RKO (cell line): ENCODE data around the gene MKS1.

ENCODE experiments used
- DNase-seq: peaks from one replicate; pipeline ENCODE4 v3.0.0-alpha.2; 2016; ENCODE audit warnings: low spot score

The MKS1 gene

GRCh38 chr17:58200024-58200633, 18.9 kb downstream of the MKS1 start:
- peak; percentile 56 for DNase-seq

DNA sequence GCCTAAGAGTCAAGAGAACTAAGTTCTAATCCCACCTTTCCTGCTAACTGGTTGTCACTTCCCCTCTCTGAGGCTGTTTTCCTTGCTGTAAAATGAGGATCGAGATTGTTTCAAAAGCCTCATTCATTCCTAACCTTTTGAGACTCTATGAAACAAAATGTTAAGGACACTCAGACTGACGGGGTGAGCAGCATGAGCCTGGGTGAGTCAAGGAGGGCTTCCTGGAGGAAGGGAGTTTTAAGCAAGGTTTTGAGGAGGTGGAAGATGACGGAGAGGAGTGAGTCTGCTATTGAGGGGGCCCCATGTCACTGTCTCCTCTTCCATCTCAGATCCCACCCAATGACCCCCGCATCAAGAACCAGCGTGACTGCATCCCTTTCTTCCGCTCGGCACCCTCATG, 22.4 kb downstream of the MKS1 start:
- DNase-seq = no peak

DNA sequence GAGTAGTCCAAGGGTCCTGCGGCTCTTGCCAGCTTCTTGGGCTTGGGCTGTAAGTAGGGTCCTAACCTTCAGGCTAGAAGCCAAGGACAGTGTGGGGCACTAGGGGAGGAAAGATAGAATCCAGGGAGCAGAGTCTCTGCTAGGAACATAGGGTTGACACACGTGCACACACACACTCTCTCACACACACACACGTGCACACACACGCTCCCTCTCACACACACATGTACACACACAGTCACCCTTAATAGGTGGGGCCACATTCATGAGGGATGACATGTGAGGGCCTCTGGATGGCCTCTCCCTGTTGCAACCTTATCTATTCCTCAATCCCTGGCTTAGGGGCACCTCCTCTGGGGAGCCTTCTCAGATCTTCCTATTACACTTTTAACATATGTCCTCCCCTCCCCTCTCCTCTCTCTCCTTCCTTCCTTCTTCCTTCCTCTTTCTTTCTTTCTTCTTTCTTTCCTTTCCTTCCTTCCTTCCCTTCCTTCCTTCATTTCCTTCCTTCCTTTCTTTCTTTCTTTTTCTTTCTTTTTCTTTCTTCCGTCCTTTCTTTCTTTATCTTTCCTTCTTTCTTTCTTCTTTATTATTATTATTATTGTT, 23.4 kb downstream of the MKS1 start:
- no peak for DNase-seq

- DNase-seq = no peak
Measured at GRCh38 chr17:58193641-58194255, 25.3 kb downstream of the MKS1 start.

DNA sequence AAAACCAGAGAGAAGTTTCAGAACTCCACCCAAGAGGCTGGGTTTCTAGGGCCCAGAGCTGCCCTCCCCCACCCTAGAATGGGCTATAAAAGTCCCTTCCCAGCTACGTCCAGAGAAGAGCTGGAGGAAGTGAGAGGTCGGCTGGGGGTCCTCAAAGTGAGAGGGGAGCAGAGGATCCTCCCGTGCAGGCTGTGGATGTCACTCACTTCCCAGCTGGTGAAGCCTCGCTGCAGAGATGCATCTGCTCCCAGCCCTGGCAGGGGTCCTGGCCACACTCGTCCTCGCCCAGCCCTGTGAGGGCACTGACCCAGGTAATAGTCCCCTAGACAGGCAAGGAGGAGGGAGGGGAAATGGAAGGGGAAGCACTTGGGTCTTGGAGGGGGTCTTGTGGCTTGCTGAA, 26.4 kb downstream of the MKS1 start, which contains the start of gene EPX:
Gene EPX (plus strand): TSS at position 115 of the 400 bp plus-strand sequence. CDS start 121 bp downstream, at position 236.
- DNase-seq = no peak

DNA sequence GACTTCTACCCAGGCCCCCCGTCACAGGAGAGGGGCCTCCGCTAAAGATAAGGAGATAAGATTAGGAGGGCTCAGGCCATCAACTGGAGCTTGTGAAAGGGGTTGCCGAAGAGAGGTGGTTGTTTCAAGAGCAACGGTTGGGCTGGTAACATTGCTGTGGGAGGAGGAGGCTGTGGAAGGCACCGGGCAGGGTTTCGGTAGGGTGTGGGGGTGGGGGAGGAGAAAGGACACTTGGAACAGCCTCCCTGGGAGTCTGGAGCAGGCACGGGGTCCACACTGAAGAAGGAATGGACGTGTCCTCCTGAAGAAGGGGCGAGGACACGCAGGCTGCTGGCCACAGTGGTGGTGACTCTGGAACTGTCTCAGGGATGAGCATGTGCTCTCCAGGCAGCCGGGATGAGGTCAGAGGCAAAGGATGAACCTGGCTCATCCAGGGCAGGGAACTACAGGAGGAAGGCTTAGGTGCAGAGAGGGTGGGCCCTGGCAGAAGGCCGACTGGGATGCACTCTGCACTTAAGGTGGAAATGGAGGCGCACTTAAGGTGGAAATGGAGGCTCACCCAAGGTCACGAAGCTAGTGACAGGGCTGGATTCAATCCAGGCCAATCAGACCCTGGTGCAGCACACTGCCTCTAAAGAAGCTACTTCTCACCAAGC, 27.7 kb downstream of the MKS1 start:
- no peak for DNase-seq

GRCh38 chr17:58189436-58190146, 29.5 kb downstream of the MKS1 start:
- peak; percentile 58 for DNase-seq

- no peak for DNase-seq
Measured at GRCh38 chr17:58187675-58188074, 31.4 kb downstream of the MKS1 start.

DNA sequence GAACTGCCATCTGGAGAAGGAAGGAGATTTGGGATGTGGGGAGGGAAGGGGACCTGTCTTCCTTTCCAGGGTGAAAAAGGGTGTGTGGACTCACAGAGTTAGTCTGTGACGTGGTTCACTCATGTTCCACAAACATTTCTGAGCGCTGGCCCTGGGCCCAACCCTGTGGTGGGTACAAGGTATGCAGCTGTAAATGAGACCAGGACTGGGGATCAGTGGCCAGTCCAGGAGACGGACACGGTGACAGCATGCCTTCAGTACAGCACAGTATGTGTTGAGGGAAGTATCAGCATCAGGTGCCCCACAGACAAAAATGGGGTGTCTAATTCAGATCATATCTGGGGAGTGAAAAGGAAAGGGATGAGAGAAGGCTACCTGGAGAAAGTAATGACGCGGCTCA, 32.0 kb downstream of the MKS1 start:
- no peak for DNase-seq

DNA sequence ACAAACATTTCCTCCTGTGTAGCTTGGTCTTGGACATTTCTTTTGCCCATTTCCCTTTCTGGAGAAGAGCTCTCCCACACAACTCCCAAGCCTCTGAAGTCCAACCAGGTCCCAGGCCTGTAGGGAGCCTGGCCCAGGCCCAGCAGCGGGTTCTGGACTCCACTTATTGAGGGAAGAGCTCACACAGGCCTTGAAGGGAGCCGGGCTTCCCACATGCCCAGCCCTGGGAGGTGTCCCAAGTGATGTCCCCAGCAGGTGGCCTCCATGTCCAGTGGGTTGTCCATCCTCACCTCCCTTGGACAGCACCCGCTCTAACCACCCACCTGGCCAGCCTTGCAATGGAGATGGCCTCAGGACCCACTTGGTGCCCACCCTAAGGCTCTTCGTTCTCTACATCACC, 32.5 kb downstream of the MKS1 start:
- no peak for DNase-seq

- DNase-seq = no peak
Measured at GRCh38 chr17:58184986-58185761, 33.9 kb downstream of the MKS1 start.

- DNase-seq = peak; percentile 40
Measured at GRCh38 chr17:58184308-58184985, 34.6 kb downstream of the MKS1 start.

DNA sequence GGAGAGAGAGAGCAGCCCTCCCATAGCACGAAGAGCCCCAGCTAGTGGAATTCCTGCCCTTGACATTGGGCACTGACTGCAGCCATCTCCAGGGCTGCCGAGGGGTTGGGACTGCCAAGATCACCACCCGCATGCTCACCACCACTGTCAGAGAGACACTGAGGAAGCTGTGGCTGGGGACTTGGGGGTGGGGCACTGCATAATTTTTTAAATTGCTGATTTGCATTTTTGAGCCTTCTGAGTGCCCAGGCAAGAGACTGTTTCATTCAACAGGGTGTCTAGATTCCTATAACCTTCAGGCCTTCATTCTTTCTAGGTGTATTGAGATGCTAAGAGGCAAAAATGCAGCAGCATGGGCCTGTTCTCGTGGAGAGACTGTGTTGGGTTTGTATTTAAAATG, 35.5 kb downstream of the MKS1 start:
- no peak for DNase-seq

DNA sequence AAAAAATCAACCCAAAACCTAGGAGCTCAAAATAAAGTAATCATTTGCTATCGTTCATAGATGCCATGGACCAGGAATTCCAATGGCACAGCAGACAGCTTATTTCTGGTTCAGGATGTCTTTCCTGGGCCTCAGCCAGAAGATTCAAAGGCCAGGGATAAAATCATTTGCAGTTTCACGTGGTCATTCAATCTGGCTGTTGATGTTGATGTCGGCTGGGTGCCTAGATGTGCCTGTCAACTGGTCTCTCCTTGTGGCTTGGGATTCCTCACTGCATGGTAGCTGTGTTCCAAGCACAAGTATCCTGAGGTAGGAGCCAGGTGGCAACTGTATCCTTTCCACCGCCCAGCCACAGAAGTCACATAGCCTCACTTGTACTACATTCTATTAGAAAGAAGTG, 37.3 kb downstream of the MKS1 start:
- no peak for DNase-seq

DNA sequence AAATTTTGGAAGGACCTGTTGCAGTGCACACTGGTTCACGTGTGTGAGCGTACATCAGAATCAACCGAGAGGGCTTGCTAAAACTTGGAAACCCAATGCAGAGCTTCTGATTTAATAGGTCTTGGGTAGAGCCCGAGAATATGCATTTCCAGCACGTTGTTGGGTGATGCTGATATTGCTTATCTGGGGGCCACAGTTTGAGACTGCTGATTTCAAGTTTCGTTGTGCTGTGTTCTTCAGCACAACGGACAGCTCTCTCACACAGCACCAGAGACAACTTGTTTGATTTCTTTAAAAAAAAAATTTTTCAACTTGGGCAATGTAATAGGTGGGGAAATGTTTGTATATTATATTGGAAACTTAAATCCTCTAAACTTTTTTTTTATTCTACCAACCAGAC, 42.9 kb downstream of the MKS1 start:
- peak; percentile 14 for DNase-seq

- no peak for DNase-seq
Measured at GRCh38 chr17:58174871-58175270, 44.2 kb downstream of the MKS1 start.

DNA sequence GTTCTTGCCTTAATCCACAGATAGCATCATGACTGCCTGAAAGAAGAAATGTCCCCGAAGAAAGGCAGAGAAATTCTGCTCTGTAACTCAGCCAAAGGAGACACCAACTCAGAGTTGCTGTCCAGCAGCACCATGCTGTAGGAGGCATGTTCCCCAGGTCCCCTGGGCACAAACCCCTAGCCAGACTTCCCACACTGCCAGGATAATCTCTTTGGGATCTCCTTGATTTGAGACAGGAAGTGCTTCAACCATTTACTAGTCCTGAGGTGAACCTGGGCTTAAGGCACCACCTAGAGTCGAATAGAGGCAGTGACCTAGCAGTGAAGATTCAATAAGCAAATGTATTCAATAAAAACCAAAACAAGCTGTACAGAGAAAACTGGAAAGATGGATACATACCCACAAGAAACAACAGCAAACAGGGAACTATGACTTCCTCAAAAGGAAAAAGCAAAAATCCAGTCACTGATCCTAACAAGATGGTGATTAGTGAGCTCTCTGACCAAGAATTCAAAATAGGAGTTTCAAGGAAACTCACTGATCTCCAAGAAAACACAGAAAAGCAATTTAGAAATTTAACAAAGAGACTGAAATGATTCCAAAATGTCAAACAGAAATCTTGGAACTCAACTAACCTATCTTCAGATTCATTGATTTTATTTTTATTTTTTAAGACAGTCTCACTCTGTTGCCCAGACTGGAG, 46.5 kb downstream of the MKS1 start:
- DNase-seq = peak; percentile 53

DNA sequence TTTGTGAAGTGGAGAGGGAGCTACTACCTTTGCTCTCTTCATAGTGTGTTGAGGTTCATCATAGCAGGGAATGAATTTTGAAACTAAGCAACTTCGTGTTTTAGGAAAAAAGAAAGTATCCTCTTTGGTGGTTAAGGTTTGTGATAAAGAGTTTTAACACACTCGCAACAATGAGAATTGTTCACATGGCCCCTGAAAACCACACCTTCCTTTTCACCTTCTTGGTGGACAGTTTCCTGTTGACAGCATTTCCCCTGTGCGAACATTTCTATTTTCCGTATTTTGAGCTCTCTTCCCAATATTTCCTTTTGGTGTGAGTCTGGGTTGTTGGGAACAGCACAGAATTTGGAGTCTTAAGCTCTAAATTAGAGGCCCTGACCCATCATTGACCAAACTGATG, 48.4 kb downstream of the MKS1 start:
- DNase-seq = no peak

- DNase-seq = no peak
Measured at GRCh38 chr17:58166682-58167081, 52.4 kb downstream of the MKS1 start, which contains the start of gene OR4D2. OR4D2 (plus strand) TSS chr17:58166982; CDS start chr17:58169656, 2,674 bp downstream.

GRCh38 chr17:58165981-58166380, 53.1 kb downstream of the MKS1 start:
- DNase-seq = no peak
